HEK293T (cell line): ENCODE results near the gene UNC119B.
"Not testable (repeated sequence)": the region's sequence is repeated elsewhere in the genome, so short reads cannot be mapped to it uniquely, and the experiment has no call there.

Source experiments
- CTCF ChIA-PET: fragments of 350-600 bp; formaldehyde crosslinking; extraction: SDS; loops from one replicate; lab custom pipeline; 2021; ENCODE audit warnings: antibody characterized with exemption, inconsistent platforms; lab: Yijun Ruan, JAX
- POLR2A ChIA-PET: fragments of 350-600 bp; formaldehyde crosslinking; extraction: SDS; loops from one replicate; lab custom pipeline; 2020; ENCODE audit warnings: antibody characterized with exemption, inconsistent platforms; lab: Yijun Ruan, JAX
- DNase-seq: peaks from one replicate; pipeline ENCODE4 v3.0.0; 2012; ENCODE audit warnings: mixed read lengths; ENCODE audit errors: extremely low spot score
- ARNT ChIP-seq: fragments of 450-650 bp; IDR thresholded peaks from 2 replicates; pipeline ENCODE4 v1.6.1; 2017; ENCODE audit warnings: mild to moderate bottlenecking
- BHLHE40 ChIP-seq: fragments of 450-650 bp; IDR thresholded peaks from 2 replicates; pipeline ENCODE4 v1.6.1; 2016; ENCODE audit warnings: mild to moderate bottlenecking, moderate library complexity, borderline replicate concordance
- CTBP1 ChIP-seq: fragments of 450-650 bp; IDR thresholded peaks from 2 replicates; pipeline ENCODE4 v1.6.1; 2016; ENCODE audit warnings: borderline replicate concordance
- ELF4 ChIP-seq: fragments of 450-650 bp; IDR thresholded peaks from 2 replicates; pipeline ENCODE4 v1.6.1; 2017; ENCODE audit warnings: antibody characterized with exemption
- FOXA1 ChIP-seq: fragments of 450-650 bp; IDR thresholded peaks from 2 replicates; pipeline ENCODE4 v1.6.1; 2016; ENCODE audit warnings: mild to moderate bottlenecking
- FOXK2 ChIP-seq: fragments of 450-650 bp; IDR thresholded peaks from 2 replicates; pipeline ENCODE4 v1.6.1; 2016; ENCODE audit warnings: mild to moderate bottlenecking
- FOXM1 ChIP-seq: fragments of 450-650 bp; IDR thresholded peaks from 2 replicates; pipeline ENCODE4 v1.6.1; 2017; ENCODE audit warnings: mild to moderate bottlenecking, borderline replicate concordance
- HDGF ChIP-seq: fragments of 450-650 bp; IDR thresholded peaks from 2 replicates; pipeline ENCODE4 v1.6.1; 2017; ENCODE audit warnings: antibody characterized with exemption, borderline replicate concordance
- L3MBTL2 ChIP-seq: fragments of 450-650 bp; conservative IDR thresholded peaks from 2 replicates; pipeline ENCODE4 v1.6.1; 2016; ENCODE audit warnings: mild to moderate bottlenecking
- LEF1 ChIP-seq: fragments of 450-650 bp; IDR thresholded peaks from 2 replicates; pipeline ENCODE4 v1.6.1; 2017; ENCODE audit warnings: mild to moderate bottlenecking, borderline replicate concordance
- NFRKB ChIP-seq: fragments of 450-650 bp; IDR thresholded peaks from 2 replicates; pipeline ENCODE4 v1.6.1; 2016; ENCODE audit warnings: mild to moderate bottlenecking, moderate library complexity
- SP1 ChIP-seq: fragments of 450-650 bp; IDR thresholded peaks from 2 replicates; pipeline ENCODE4 v1.6.1; 2017
- SUZ12 ChIP-seq: fragments of 450-650 bp; IDR thresholded peaks from 2 replicates; pipeline ENCODE4 v1.6.1; 2016; ENCODE audit warnings: mild to moderate bottlenecking
- TARDBP ChIP-seq: fragments of 450-650 bp; IDR thresholded peaks from 2 replicates; pipeline ENCODE4 v1.6.1; 2016
- ZNF384 ChIP-seq: fragments of 450-650 bp; IDR thresholded peaks from 2 replicates; pipeline ENCODE4 v1.6.1; 2016
- TF ChIP-seq, protein P1 (sequence below): fragments of 450-650 bp; IDR thresholded peaks from 2 replicates; pipeline ENCODE4 v1.6.1; 2016

UNC119B gene

DNA sequence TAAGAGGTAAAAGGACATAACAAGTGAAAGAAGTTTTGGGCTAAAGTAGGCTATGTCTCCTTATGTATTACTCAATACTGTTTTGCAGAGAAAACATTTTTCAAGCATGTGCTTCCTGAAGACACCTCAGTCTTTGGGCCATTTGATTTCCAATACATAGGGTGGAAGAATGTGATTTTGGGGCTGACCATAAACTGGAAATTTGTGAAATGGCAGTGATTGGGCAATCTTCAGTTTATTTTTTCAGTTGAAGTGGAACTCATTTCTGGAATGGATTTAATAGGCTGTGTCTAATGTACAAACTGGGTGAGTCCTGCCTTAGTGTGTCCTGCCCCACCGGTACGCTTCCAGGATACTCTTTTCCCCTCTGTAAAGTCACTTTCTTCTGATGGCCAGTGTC is 12.5 kb downstream of the UNC119B start:
- POLR2A ChIA-PET, result interaction anchor here (0.6 kb wide), 1 partner anchor 48 kb away, joined by 3 read pairs; no protein-coding TSS in a partner anchor
- DNase-seq, result no peak
- TF ChIP-seq CTBP1 (no peak), ZNF384 (no peak), FOXA1 (no peak), LEF1 (no peak), ELF4 (no peak), HDGF (no peak), NFRKB (no peak)
- CTCF ChIA-PET, result interaction anchor here (1.3 kb wide), 1 partner anchor 76 kb away, joined by 3 read pairs; no protein-coding TSS in a partner anchor

DNA sequence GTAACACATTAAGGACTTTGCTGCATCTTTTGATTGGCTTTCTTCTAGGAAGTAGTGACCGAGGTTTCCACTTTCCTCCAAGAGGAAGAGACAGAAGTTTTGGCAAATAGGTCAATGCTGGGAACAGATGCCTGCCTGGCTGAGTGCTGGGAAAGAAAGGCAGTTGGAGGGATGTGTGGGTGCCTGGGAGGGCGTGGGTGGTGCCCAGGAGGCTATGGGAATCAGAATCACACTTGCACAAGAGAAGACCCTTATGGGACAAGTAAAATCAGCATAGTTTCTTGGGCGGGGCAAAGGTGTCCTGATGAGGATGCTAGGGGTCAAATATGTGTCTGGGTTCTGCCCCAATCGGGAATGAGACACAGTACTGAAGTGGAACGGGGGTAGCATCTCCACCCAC is 14.5 kb downstream of the UNC119B start:
- POLR2A ChIA-PET, result interaction anchor here (0.8 to 0.9 kb wide), 2 partner anchors 14 to 76 kb away, joined by 3 to 4 read pairs; partner anchors contain the start of gene UNC119B
- CTCF ChIA-PET, result interaction anchor here (0.6 to 1.0 kb wide), 2 partner anchors 76 to 80 kb away, joined by 3 to 5 read pairs; no protein-coding TSS in a partner anchor
- no peak for DNase-seq
- no peak for TF ChIP-seq NFRKB

DNA sequence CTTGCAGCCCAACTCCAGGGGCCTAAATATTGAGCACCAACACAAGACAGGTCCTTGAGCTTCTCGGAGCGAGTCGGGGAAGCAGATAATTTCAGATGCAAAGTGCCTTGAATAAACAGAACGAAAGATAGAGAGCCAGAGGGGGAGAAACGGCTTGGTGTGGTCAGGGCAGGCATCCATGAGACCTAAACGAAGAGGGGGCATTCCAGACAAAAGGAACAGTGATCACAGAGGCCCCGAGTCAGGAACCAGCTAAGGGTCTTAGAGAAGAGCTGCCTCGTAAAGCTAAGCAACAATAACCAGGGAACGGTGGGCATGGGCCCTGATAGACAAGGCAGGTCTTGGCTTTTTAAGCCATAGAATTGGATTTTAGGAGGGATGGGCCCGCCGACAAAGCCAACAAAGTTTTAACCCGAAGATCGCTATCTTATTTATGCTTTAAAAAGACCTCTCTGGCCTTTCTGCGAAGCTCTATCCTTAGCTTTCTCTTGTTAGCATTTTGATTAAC is 14.9 kb downstream of the UNC119B start:
- CTCF ChIA-PET, result interaction anchor here (0.6 to 1.0 kb wide), 2 partner anchors 76 to 81 kb away, joined by 3 to 5 read pairs; no protein-coding TSS in a partner anchor
- TF ChIP-seq FOXA1, result no peak
- TF ChIP-seq FOXM1, result no peak
- no peak for TF ChIP-seq TARDBP
- DNase-seq, result no peak
- POLR2A ChIA-PET, result interaction anchor here (0.6 to 0.9 kb wide), 5 partner anchors 12 to 524 kb away, joined by 3 to 4 read pairs (median 3); partner anchors contain the start of gene UNC119B

DNA sequence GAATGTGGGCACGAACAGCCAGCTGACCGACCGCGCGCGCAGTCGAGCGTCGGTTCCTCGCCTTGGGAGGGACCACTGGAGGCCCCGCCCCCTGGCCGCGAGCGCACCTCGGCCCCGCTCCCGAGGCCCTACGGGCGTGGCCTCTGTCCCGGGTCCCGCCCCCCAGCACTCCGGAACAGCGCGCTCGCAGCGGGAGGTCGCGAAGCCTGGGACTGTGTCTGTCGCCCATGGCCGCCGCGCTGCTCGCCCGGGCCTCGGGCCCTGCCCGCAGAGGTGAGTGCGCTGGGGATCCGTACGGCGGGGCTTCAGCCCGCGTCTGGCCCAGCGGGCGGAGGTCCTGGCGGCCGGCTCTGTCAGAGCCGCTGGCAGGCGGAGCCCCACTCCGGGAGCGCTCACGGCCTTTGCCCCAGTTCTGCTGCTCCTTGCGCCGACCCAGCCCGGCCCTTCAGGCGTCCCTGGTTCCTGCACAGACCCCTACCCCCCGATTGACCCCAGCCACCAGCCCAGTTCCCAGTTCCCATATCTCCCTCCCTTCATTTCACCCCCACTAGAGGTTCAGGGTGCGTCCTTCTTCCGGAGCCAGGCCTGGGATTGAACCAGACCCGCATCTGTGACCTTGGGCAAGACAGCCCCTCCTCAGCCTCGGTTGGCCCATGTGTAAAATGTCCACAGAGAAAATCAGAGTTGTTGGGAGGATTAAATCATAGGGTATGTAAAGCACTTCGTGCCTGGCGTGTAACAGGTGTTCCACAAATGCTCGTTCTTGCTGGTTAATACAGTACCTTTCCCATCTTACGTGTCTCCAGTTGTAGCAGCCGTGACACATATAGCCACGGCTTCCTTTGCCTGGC is 15.6 kb downstream of the UNC119B start, which contains the start of gene ACADS:
ACADS (plus strand) TSS at position 168 of the 851 bp plus-strand sequence; CDS start at position 228, 60 bp downstream.
- ChIA-PET CTCF (interaction anchor here (1.0 kb wide), 1 partner anchor 77 kb away, joined by 5 read pairs; no protein-coding TSS in a partner anchor), POLR2A (interaction anchor here (0.6 to 0.9 kb wide), 5 partner anchors 12 to 525 kb away, joined by 3 to 4 read pairs (median 3); partner anchors contain the start of gene UNC119B)
- TF ChIP-seq FOXM1 (no peak), ARNT (no peak), FOXA1 (no peak), LEF1 (no peak), HDGF (no peak), TARDBP (no peak), ZNF384 (no peak), ELF4 (no peak), BHLHE40 (no peak), SUZ12 (no peak), SP1 (no peak), NFRKB (no peak), CTBP1 (no peak), L3MBTL2 (no peak), FOXK2 (no peak)
- TF ChIP-seq, protein P1, sequence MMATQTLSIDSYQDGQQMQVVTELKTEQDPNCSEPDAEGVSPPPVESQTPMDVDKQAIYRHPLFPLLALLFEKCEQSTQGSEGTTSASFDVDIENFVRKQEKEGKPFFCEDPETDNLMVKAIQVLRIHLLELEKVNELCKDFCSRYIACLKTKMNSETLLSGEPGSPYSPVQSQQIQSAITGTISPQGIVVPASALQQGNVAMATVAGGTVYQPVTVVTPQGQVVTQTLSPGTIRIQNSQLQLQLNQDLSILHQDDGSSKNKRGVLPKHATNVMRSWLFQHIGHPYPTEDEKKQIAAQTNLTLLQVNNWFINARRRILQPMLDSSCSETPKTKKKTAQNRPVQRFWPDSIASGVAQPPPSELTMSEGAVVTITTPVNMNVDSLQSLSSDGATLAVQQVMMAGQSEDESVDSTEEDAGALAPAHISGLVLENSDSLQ, result no peak
- DNase-seq, result peak; percentile 99

DNA sequence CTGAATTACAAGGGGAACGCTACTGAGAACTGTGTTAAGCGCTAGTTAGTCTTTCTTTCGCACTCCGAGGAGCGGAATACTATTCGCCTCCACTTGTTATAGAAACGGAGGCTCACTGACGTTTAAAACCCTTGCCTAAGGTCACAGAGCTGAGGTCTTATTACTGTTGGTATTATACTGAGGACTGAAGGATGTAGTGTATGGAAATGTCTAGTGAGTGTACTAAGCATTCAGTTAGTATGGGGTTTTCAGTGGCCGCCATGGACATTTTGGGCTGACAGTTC is 16.2 kb downstream of the UNC119B start:
- no peak for DNase-seq
- no peak for TF ChIP-seq HDGF
- TF ChIP-seq SP1, result no peak
- TF ChIP-seq CTBP1, result no peak
- no peak for TF ChIP-seq FOXA1
- no peak for TF ChIP-seq L3MBTL2
- no peak for TF ChIP-seq TARDBP
- TF ChIP-seq ELF4, result no peak
- TF ChIP-seq LEF1, result no peak
- TF ChIP-seq BHLHE40, result no peak
- TF ChIP-seq, protein P1, result no peak
- no peak for TF ChIP-seq ZNF384
- TF ChIP-seq ARNT, result no peak
- no peak for TF ChIP-seq FOXM1
- no peak for TF ChIP-seq NFRKB
- POLR2A ChIA-PET, result no interaction called here
- CTCF ChIA-PET, result no interaction called here

DNA sequence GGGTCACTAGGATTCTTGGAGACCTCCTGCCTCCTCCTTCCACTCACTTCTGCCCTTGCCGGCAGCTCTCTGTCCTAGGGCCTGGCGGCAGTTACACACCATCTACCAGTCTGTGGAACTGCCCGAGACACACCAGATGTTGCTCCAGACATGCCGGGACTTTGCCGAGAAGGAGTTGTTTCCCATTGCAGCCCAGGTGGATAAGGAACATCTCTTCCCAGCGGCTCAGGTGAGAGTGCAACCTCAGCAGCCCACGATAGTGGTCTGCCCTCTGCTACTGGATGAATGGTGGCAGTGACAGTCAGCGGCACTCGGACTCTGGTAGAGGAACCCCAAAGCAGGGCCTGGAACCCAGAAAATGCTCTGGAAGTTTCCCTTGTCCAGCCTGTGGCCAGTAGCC is 16.7 kb downstream of the UNC119B start:
- DNase-seq, result no peak
- ChIA-PET POLR2A (no interaction called here), CTCF (no interaction called here)
- no peak for TF ChIP-seq SUZ12
- TF ChIP-seq ELF4, result no peak
- TF ChIP-seq ARNT, result no peak
- no peak for TF ChIP-seq L3MBTL2

DNA sequence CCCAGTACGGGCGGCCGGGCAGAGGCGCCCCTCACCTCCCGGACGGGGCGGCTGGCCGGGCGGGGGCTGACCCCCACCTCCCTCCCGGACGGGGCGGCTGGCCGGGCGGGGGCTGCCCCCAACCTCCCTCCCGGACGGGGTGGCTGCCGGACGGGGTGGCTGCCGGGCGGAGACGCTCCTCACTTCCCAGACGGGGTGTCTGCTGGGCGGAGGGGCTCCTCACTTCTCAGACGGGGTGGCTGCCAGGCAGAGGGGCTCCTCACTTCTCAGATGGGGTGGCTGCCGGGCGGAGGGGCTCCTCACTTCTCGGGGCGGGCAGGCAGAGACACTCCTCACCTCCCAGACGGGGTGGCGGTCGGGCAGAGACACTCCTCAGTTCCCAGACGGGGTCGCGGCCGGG is 21.9 kb downstream of the UNC119B start:
- CTCF ChIA-PET, POLR2A ChIA-PET, DNase-seq: not testable (repeated sequence)

DNA sequence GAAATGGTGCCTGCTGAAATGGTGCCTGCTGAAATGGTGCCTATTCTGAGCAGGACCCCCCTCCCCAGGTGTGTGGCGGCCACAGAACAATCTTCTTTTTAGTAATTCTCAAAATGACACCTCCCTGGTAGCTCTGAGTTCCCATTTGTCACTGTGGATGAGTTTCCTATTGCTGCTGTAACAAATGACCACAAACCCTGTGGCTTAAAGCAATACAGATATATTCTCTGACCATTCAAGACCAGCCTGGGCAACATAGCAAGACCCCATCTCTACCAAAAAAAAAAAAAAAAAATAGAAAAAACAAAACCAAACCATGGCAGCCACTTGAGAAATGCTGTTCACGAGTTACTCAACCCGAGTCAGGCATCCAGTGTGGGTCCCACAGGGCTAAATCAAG is 23.3 kb downstream of the UNC119B start:
- no peak for DNase-seq
- ChIA-PET CTCF (no interaction called here), POLR2A (no interaction called here)
- TF ChIP-seq L3MBTL2, result no peak
- TF ChIP-seq FOXM1, result no peak
- no peak for TF ChIP-seq HDGF
- TF ChIP-seq CTBP1, result no peak
- TF ChIP-seq, protein P1, result no peak
- no peak for TF ChIP-seq TARDBP
- TF ChIP-seq ELF4, result no peak
- no peak for TF ChIP-seq SP1
- TF ChIP-seq FOXK2, result no peak
- no peak for TF ChIP-seq FOXA1
- TF ChIP-seq LEF1, result no peak
- TF ChIP-seq BHLHE40, result no peak
- no peak for TF ChIP-seq ZNF384
- TF ChIP-seq ARNT, result no peak
- no peak for TF ChIP-seq NFRKB
- TF ChIP-seq SUZ12, result no peak
